ENCODE measurements around the gene FAM98B.

FAM98B gene

DNA sequence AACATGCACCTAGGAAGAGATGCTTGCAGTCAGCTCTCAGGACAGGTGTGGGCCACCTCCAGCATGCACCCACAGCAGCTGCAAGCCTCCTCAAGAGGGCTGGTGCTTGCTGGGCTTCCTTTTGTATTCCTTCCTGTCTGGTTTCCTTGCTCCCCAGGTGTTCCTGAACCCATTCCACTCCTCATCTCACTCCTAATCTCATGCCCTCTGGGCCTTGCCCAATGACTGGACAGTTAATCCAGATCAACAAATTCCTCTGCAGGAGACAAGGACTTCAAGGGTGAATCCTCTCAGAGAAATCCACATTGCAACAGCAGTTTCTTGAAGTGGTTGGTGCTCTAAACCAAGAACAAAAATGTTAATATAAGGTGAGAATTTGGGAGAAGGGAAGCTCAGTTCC, 80.0 kb downstream of the FAM98B start:
- DNase-seq (ENCODE audit: low read depth): no peak
- TF ChIP-seq, protein P1, sequence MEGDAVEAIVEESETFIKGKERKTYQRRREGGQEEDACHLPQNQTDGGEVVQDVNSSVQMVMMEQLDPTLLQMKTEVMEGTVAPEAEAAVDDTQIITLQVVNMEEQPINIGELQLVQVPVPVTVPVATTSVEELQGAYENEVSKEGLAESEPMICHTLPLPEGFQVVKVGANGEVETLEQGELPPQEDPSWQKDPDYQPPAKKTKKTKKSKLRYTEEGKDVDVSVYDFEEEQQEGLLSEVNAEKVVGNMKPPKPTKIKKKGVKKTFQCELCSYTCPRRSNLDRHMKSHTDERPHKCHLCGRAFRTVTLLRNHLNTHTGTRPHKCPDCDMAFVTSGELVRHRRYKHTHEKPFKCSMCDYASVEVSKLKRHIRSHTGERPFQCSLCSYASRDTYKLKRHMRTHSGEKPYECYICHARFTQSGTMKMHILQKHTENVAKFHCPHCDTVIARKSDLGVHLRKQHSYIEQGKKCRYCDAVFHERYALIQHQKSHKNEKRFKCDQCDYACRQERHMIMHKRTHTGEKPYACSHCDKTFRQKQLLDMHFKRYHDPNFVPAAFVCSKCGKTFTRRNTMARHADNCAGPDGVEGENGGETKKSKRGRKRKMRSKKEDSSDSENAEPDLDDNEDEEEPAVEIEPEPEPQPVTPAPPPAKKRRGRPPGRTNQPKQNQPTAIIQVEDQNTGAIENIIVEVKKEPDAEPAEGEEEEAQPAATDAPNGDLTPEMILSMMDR (conservative IDR thresholded peaks at IDR 0.05; ENCODE audit: low read length): no peak

DNA sequence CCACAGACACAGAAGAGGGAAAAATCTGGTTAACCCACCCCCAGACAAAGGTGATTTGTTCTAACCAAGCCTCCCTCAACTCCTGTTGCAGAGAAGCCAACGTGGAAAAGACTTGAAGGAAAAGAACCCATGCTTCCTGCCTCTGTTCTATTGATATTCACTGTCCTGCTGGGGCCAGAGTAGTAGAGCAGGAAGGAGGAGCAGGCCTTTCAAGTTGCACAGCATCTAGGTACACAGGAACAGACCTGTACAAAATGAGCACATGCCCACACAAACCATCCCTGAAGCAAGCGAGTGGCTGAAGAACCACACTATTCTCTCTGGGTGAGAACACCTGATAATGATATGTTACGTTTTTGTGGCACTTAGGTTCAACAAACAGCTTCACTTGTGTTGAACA, 80.8 kb downstream of the FAM98B start:
- DNase-seq (ENCODE audit: low read depth): no peak

More for the DNA sequence above, 80.0 kb downstream of the FAM98B start:
- no peak overlapping the region for H3K4me3 ChIP-seq (ENCODE audit: low read length)

DNA sequence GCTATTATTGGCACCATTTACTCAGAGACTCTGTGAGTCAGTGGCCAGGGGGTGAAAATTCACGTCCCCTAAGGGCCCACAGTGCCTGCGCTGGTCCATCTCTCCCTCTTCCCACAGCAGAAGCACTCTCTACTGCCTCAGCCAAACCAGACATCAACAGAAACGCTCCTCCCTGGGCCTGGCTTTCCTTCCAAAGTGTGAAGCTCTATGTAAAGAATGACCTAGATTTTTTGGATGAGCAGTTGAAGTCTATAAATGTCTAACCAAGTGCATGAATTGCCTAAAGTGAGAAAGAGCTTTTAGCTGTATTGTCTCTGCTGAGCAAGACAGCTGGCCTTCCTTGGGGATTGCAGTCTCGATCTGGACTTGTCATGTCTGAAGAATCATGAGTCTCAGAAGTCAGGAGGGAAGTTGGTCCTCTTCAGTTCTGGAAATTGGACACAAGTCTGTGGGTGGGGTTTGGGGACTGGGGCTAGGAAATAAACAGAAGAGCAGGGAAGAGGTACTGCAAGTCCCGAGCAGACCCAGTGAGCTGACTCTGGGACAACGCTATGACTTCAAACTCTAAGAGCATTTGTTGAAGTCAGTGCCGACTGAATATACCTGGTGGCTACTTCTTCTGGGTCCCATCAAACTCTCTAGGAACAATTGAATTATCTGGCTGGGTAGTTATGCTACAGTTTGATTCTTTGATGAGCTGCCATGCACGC, 81.7 kb downstream of the FAM98B start:
- peak; percentile 31 for DNase-seq (ENCODE audit: low read depth)
- TF ChIP-seq, protein P1 (conservative IDR thresholded peaks at IDR 0.05; ENCODE audit: low read length): no peak
- no peak overlapping the region for H3K4me3 ChIP-seq (ENCODE audit: low read length)

More for the DNA sequence above, 80.8 kb downstream of the FAM98B start:
- no peak overlapping the region for H3K4me3 ChIP-seq (ENCODE audit: low read length)
- TF ChIP-seq, protein P1 (conservative IDR thresholded peaks at IDR 0.05; ENCODE audit: low read length): no peak

DNA sequence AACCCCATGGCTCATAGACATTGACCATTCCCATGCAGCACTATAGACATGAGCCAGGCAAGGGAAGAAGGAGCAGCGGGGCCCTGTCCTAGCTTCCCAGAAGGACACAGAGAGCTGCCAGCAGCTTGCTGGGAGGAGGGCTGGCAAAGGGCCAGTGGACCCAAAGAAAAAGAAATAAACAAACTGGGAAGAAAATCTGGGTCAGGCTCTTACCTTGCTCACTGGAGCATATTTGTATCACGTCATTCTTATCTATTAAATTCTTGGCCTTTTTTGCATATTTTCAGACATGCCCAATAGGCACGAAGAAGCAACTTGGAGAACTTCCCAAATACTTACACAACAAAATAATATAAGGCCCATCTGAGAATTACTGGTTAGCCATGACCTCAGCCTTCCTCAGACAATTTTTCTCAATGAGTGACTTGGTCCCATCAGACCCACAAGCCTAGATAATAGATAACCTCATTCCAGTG, 82.3 kb downstream of the FAM98B start:
- TF ChIP-seq, protein P1 (conservative IDR thresholded peaks at IDR 0.05; ENCODE audit: low read length): no peak
- DNase-seq (ENCODE audit: low read depth): peak; percentile 97
- H3K4me3 ChIP-seq (ENCODE audit: low read length): no peak overlapping the region

Data from AG10803 (cell line).